Activated CD8-positive, alpha-beta T cell treated with anti-CD3 and anti-CD28 coated beads for 36 hours (primary cell): ENCODE measurements around the gene RPL36A. TPM values are rescaled to one million over a fixed set of nuclear protein-coding genes. Genes with fewer than 3 reads are reported as not detected.
A peak's percentile ranks its signal among the peaks of the same experiment; 100 is the strongest.

ENCODE experiments used
- ATAC-seq: fragments of 200-7000 bp; cut with Tn5 transposase; one replicate; pipeline ENCODE4 v1.10.0; 2021; ENCODE audit warnings: mild to moderate bottlenecking, moderate library complexity
- CTCF ChIA-PET: fragments of 350-600 bp; sonication (Branson Sonifier 250); formaldehyde crosslinking; loops from one replicate; lab custom pipeline; 2021; ENCODE audit warnings: antibody characterized with exemption; lab: Charles Lee
- POLR2A ChIA-PET: fragments of 350-600 bp; sonication (Branson Sonifier 250); formaldehyde crosslinking; loops from one replicate; lab custom pipeline; 2021; ENCODE audit warnings: antibody characterized with exemption; lab: Charles Lee
- DNase-seq: peaks from one replicate; pipeline ENCODE4 v3.0.0-alpha.2; 2020
- H3K27ac Mint-ChIP-seq: one replicate; pipeline ENCODE4 v1.8.0; 2021; ENCODE audit warnings: mild to moderate bottlenecking, mixed read lengths
- H3K27me3 Mint-ChIP-seq: one replicate; pipeline ENCODE4 v1.8.0; 2021; ENCODE audit warnings: mixed read lengths
- H3K36me3 Mint-ChIP-seq: one replicate; pipeline ENCODE4 v1.8.0; 2021; ENCODE audit warnings: low read depth, mixed read lengths
- H3K4me1 Mint-ChIP-seq: one replicate; pipeline ENCODE4 v1.8.0; 2021; ENCODE audit warnings: low read depth, mixed read lengths
- H3K4me3 Mint-ChIP-seq: one replicate; pipeline ENCODE4 v1.8.0; 2021; ENCODE audit warnings: mild to moderate bottlenecking, moderate library complexity, mixed read lengths
- H3K9me3 Mint-ChIP-seq: one replicate; pipeline ENCODE4 v1.8.0; 2021; ENCODE audit warnings: mixed read lengths
- intact Hi-C: fragments of 100-400 bp; cut with micrococcal nuclease; formaldehyde crosslinking; loops from one replicate; pipeline ENCODE4 v1.10.0; 2022
- total RNA-seq, 2 experiments: library from RNA; stranded (reverse); gene quantifications; one replicate each; pipeline ENCODE4 v1.2.3, GENCODE V29; 2021
- TF ChIP-seq, protein P1 (sequence below): fragments of 200-600 bp; IDR thresholded peaks from one replicate; pipeline ENCODE4 v1.8.0; 2022; ENCODE audit warnings: antibody characterized with exemption, mild to moderate bottlenecking

Gene RPL36A
- total RNA-seq, 2 experiments from 2014 or later, result 264 to 302 TPM

DNA sequence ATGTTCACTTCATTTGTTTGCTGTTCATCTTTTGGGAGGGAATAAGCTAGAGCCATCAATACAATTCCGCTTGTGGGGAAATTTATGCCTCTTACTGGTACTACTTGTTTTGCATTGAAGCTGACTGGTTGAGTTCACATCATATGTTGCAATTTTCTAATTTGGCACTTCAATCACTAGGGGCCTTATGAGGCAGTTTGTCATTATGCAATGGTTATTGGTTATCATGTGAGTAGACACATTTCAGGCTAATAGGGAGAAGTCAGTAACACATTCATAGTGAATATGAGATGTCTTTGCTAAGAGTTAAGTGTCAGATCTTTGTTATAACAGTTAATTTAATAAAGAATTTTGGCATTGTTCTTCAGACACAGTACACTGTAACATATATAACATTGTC lies 5.0 kb downstream of the RPL36A start:
- Mint-ChIP-seq H3K27me3 (no peaks in the 10 kb centered on the region), H3K4me1 (peaks cover 11% of the 10 kb centered on the region), H3K36me3 (peaks cover 57% of the 10 kb centered on the region), H3K27ac (peak overlapping the region; percentile 59), H3K4me3 (peak overlapping the region; percentile 10), H3K9me3 (no peaks in the 10 kb centered on the region)
- DNase-seq, result no peak
- POLR2A ChIA-PET, result interaction anchor here (0.9 to 2.2 kb wide), 3 partner anchors 8 to 22 kb away, joined by 3 to 14 read pairs (median 3); partner anchors contain the start of genes GLA and HNRNPH2
- TF ChIP-seq, protein P1, sequence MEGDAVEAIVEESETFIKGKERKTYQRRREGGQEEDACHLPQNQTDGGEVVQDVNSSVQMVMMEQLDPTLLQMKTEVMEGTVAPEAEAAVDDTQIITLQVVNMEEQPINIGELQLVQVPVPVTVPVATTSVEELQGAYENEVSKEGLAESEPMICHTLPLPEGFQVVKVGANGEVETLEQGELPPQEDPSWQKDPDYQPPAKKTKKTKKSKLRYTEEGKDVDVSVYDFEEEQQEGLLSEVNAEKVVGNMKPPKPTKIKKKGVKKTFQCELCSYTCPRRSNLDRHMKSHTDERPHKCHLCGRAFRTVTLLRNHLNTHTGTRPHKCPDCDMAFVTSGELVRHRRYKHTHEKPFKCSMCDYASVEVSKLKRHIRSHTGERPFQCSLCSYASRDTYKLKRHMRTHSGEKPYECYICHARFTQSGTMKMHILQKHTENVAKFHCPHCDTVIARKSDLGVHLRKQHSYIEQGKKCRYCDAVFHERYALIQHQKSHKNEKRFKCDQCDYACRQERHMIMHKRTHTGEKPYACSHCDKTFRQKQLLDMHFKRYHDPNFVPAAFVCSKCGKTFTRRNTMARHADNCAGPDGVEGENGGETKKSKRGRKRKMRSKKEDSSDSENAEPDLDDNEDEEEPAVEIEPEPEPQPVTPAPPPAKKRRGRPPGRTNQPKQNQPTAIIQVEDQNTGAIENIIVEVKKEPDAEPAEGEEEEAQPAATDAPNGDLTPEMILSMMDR, result no peak
- intact Hi-C loops, result loop anchor here (10.0 kb wide), 1 partner anchor 51 kb away; the partner anchor contains the start of gene TIMM8A
- ATAC-seq, result no peak
- CTCF ChIA-PET, result no interaction called here

DNA sequence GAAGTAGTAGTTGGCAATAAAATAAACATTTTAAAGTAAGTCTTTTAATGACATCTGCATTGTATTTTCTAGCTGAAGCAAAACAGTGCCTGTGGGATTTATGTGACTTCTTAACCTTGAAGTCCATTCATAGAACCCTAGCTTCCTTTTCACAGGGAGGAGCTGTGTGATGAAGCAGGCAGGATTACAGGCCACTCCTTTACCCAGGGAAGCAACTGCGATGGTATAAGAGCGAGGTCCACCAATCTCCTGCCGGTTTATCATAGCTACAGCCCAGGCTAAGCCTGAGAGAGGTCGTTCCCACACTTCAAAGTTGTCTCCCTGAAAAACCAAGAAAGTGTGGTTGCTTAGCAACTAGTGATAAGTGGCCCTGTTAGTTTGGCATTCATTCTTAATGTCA lies 7.0 kb downstream of the RPL36A start:
- TF ChIP-seq, protein P1, result no peak
- POLR2A ChIA-PET, result interaction anchor here (1.1 kb wide), 1 partner anchor 17 kb away, joined by 4 read pairs; no protein-coding TSS in a partner anchor
- no peak overlapping the region for H3K4me3 Mint-ChIP-seq
- H3K36me3 Mint-ChIP-seq, result peaks cover 42% of the 10 kb centered on the region
- no peak for DNase-seq
- H3K4me1 Mint-ChIP-seq, result peaks cover 11% of the 10 kb centered on the region
- no peak for ATAC-seq
- CTCF ChIA-PET, result interaction anchor here (1.1 kb wide), 1 partner anchor 10 kb away, joined by 3 read pairs; the partner anchor contains the start of gene GLA
- H3K27ac Mint-ChIP-seq, result no peak overlapping the region
- no peaks in the 10 kb centered on the region for H3K9me3 Mint-ChIP-seq
- intact Hi-C loops, result loop anchor here (10.0 kb wide), 1 partner anchor 53 kb away; the partner anchor contains the start of gene TIMM8A
- no peaks in the 10 kb centered on the region for H3K27me3 Mint-ChIP-seq

DNA sequence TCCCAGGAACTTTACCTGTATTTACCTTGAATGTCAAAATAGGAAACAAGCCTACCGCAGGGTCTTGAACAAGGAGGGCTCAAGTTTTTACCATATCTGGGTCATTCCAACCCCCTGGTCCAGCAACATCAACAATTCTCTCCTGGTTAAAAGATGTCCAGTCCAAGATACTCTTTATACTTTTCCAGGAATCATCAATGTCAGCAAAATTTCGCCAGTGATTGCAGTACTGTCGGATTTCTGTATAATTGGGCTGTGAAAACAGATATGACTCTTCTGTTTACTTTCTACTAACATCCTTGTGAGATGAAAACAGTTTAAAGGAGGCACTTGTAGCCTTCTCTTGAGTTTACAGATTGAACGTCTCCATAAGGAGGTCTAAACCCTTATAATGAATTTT lies 7.9 kb downstream of the RPL36A start:
- TF ChIP-seq, protein P1, result no peak
- intact Hi-C loops, result loop anchor here (10.0 kb wide), 1 partner anchor 54 kb away; the partner anchor contains the start of gene TIMM8A
- Mint-ChIP-seq H3K27ac (no peak overlapping the region), H3K27me3 (no peaks in the 10 kb centered on the region), H3K4me3 (no peak overlapping the region), H3K9me3 (no peaks in the 10 kb centered on the region), H3K36me3 (peaks cover 33% of the 10 kb centered on the region), H3K4me1 (peaks cover 5% of the 10 kb centered on the region)
- CTCF ChIA-PET, result no interaction called here
- POLR2A ChIA-PET, result no interaction called here
- ATAC-seq (no peak), DNase-seq (no peak)

DNA sequence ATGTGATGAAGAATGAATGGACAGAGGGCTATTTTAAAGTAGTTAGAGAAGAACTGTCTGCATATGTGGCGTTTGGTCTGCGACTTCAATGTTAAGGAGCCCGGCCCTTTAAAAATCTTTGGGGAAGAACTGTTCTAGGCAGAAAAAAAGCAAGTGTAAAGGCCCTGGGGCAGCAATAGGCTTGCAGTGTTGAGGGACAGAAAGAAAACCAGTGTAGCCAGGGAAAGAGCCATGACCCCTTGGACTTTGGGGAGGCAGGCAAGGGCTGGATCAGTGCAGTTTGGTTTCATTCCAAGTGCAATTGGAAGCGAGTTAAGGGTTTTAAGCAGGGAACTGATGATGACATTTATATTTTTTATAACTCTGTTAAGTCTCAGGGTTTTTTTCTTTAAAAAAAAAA lies 9.0 kb downstream of the RPL36A start:
- intact Hi-C loops, result loop anchor here (10.0 kb wide), 1 partner anchor 55 kb away; the partner anchor contains the start of gene TIMM8A
- H3K36me3 Mint-ChIP-seq, result peaks cover 32% of the 10 kb centered on the region
- POLR2A ChIA-PET, result no interaction called here

More for the DNA sequence above, 9.0 kb downstream of the RPL36A start:
- DNase-seq (no peak), ATAC-seq (no peak)
- Mint-ChIP-seq H3K4me1 (peaks cover 4% of the 10 kb centered on the region), H3K27me3 (no peaks in the 10 kb centered on the region), H3K9me3 (no peaks in the 10 kb centered on the region), H3K27ac (no peak overlapping the region), H3K4me3 (no peak overlapping the region)
- TF ChIP-seq, protein P1, result no peak
- CTCF ChIA-PET, result interaction anchor here (4.6 kb wide), 1 partner anchor 9 kb away, joined by 19 read pairs; the partner anchor contains the start of gene RPL36A
